Measurements from ENCODE around the gene UST.

UST gene

GRCh38 chr6:149052350-149053106, 305.7 kb downstream of the UST start:
- H3K27ac ChIP-seq = no peak overlapping the region
- no peak for TF ChIP-seq CTCF (IDR thresholded peaks at IDR 0.05; ENCODE audit: low read depth, low read length, missing control alignments)
- no peaks in the 10 kb centered on the region for H3K36me3 ChIP-seq (replicated peaks)
- no peak overlapping the region for H3K4me3 ChIP-seq (ENCODE audit: low read depth, low read length)
- H3K27me3 ChIP-seq (replicated peaks) = no peaks in the 10 kb centered on the region
- in situ Hi-C loops (cut with HindIII; ENCODE audit: low pct_ligation_motif_present, low sequenced_read_pairs) = no loop called here
- no peak for DNase-seq

DNA sequence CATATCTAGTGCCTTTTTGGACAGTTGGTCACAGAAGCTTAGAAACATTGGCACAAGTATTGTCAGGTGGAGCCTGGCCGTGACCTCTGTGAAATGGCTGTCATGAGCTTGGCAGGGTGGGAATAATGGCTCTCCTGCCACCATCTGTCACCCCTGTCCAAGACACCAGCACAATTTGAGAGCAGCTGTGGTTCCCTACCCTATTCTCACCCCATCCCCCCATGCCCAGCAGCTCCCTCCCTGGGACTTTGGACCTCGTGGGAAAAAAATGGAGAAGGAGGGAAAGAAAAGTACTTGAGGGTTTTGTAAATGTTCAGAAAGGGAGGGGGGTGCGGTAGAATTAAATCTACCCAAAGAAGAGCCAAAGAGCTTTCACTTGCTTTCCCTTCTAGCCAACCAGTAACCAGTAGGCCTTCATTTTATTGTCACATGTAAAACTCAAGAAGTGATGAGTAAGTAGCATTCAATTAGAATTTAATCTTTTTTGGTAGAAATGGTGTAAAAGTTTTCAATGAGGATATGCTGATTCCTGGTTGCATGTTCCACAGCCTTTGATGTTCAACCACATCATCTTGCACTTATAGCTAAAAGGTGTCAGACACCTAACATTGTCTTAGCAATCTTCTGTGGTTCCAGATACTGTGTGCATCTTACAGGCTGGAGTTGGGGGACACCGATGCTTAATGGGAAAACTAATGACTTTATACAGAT, 307.2 kb downstream of the UST start:
- Histone ChIP-seq H3K4me3 (ENCODE audit: low read depth, low read length) (no peak overlapping the region), H3K27me3 (replicated peaks) (no peaks in the 10 kb centered on the region), H3K36me3 (replicated peaks) (no peaks in the 10 kb centered on the region), H3K27ac (no peak overlapping the region)
- no peak for TF ChIP-seq CTCF (IDR thresholded peaks at IDR 0.05; ENCODE audit: low read depth, low read length, missing control alignments)
- in situ Hi-C loops (cut with HindIII; ENCODE audit: low pct_ligation_motif_present, low sequenced_read_pairs) = no loop called here
- no peak for DNase-seq

DNA sequence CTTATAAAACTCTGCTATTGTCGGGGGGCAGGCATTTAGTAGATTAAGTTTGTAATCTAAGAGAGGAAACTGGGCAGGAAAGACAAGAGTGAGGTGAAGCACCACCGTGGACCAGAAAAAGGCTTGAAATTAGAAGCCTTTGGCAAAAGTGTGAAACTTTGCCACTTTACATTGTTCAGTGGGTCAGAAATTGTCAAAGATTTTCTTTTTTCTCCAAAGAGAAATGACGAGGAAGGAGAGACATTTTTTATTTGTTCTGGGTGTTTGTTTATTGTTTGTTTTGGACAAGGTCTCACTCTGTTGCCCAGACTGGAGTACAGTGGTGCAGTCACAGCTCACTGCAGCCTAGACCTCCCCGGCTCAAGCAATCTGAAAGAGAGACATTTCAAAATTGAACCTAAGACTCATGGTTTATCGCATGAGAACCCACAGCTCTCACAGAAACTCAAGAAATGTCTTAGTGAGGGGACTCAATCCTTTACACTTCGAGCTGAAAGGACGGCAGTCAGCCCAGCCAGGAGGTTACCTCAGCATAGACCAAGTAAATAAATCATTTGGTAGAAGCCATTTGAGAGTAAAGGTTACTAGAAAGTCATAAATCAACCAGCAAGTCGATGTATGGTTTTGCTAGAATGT, 307.8 kb downstream of the UST start:
- no peak for DNase-seq
- H3K27ac ChIP-seq = no peak overlapping the region
- H3K27me3 ChIP-seq (replicated peaks) = no peaks in the 10 kb centered on the region
- no peaks in the 10 kb centered on the region for H3K36me3 ChIP-seq (replicated peaks)
- no peak for TF ChIP-seq CTCF (IDR thresholded peaks at IDR 0.05; ENCODE audit: low read depth, low read length, missing control alignments)
- no peak overlapping the region for H3K4me3 ChIP-seq (ENCODE audit: low read depth, low read length)
- in situ Hi-C loops (cut with HindIII; ENCODE audit: low pct_ligation_motif_present, low sequenced_read_pairs) = no loop called here

DNA sequence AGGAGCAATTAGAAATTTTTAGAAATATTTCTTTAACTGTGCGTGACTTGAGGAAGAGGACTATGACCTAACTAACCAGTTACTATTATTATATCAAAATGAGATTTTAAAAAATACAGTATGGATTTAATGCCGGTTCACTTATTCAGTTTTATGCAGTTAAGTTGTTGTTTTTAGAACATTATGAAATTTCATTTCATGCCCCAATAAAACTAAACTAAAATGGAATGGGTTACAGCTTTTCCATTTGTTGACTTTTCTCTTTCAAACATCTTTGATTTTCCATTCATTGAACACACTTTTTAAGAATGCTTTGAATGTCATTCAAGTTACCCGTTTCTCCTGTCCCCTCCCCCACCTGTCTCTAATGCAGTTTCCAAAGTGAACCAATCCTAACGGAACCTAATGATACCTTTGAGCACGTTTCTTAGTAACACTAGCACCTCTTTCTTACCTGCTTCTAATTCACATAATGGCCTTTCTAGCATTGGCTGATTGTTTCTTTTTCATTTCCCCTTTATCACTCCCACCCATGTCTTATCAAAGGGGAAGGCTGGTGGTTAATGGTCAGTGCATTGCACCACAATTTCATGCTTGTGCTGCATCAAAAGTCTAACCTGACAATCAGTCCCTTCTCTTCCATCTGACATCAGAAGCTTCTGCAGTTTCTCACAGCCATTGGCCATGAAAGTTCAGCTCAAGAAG, 308.5 kb downstream of the UST start:
- no peak overlapping the region for H3K27ac ChIP-seq
- DNase-seq = no peak
- H3K4me3 ChIP-seq (ENCODE audit: low read depth, low read length) = no peak overlapping the region
- TF ChIP-seq CTCF (IDR thresholded peaks at IDR 0.05; ENCODE audit: low read depth, low read length, missing control alignments) = no peak
- in situ Hi-C loops (cut with HindIII; ENCODE audit: low pct_ligation_motif_present, low sequenced_read_pairs) = no loop called here
- no peaks in the 10 kb centered on the region for H3K36me3 ChIP-seq (replicated peaks)
- H3K27me3 ChIP-seq (replicated peaks) = no peaks in the 10 kb centered on the region

DNA sequence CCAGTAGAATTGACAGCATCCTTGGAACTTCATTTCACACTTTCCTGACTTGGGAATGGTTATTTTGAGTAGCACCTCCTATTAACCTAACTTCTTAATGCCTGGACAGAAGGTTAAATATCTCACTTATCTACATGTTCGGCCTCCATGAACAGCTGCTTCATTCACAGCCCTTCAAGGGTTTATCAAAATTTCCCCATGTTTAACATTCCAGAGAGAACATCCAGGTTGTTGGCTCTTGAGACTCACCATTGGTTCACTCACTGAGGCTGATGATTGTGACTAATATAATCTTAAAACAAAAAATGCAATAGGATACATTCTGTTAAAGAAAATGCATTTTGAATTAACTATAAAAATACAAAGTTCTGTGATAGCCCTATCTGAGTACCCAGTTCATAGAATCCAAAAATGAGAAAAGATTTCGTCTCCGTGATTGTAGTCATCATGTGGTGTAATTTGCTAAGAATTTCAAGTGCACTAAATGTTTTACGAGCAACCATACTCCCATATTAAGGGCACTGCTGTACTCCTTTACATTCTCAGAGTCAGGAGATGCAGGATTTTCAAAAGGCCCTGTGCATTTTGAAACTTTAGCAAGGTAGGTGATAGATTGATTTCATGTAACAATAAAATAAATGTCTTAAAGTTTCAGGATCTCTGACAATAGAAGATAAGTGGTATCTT, 310.1 kb downstream of the UST start:
- Histone ChIP-seq H3K4me3 (ENCODE audit: low read depth, low read length) (no peak overlapping the region), H3K36me3 (replicated peaks) (no peaks in the 10 kb centered on the region), H3K27ac (no peak overlapping the region), H3K27me3 (replicated peaks) (no peaks in the 10 kb centered on the region)
- no peak for TF ChIP-seq CTCF (IDR thresholded peaks at IDR 0.05; ENCODE audit: low read depth, low read length, missing control alignments)
- DNase-seq = no peak
- in situ Hi-C loops (cut with HindIII; ENCODE audit: low pct_ligation_motif_present, low sequenced_read_pairs) = no loop called here
